Measurements from ENCODE around the gene ZDHHC21.

GRCh38 chr9:14591411-14591810, 101.8 kb downstream of the ZDHHC21 start:
- TF ChIP-seq EZH2 (IDR thresholded peaks at IDR 0.05; ENCODE audit: borderline replicate concordance, low read length), result no peak
- TF ChIP-seq, protein P1, sequence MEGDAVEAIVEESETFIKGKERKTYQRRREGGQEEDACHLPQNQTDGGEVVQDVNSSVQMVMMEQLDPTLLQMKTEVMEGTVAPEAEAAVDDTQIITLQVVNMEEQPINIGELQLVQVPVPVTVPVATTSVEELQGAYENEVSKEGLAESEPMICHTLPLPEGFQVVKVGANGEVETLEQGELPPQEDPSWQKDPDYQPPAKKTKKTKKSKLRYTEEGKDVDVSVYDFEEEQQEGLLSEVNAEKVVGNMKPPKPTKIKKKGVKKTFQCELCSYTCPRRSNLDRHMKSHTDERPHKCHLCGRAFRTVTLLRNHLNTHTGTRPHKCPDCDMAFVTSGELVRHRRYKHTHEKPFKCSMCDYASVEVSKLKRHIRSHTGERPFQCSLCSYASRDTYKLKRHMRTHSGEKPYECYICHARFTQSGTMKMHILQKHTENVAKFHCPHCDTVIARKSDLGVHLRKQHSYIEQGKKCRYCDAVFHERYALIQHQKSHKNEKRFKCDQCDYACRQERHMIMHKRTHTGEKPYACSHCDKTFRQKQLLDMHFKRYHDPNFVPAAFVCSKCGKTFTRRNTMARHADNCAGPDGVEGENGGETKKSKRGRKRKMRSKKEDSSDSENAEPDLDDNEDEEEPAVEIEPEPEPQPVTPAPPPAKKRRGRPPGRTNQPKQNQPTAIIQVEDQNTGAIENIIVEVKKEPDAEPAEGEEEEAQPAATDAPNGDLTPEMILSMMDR (IDR thresholded peaks at IDR 0.05; ENCODE audit: low read length), result no peak
